HepG2 (cell line): ENCODE results near the gene BCL2L13. TPM values are rescaled to one million over a fixed set of nuclear protein-coding genes. Genes with fewer than 3 reads are reported as not detected.

Experiments
- ATRX ChIP-seq: sonication (generic); formaldehyde crosslinking; IDR thresholded peaks from 2 replicates; pipeline ENCODE4 v1.4.0; 2020; ENCODE audit warnings: missing genetic modification reagents, borderline replicate concordance
- BRCA1 ChIP-seq: sonication (generic); formaldehyde crosslinking; IDR thresholded peaks from 2 replicates; pipeline ENCODE4 v1.4.0; 2020; ENCODE audit warnings: missing genetic modification reagents
- CAMTA2 ChIP-seq: sonication (generic); formaldehyde crosslinking; IDR thresholded peaks from 2 replicates; pipeline ENCODE4 v1.4.0; 2020; ENCODE audit warnings: mild to moderate bottlenecking, missing genetic modification reagents, borderline replicate concordance
- EED ChIP-seq: sonication (generic); formaldehyde crosslinking; IDR thresholded peaks from 2 replicates; pipeline ENCODE4 v1.5.0; 2020; ENCODE audit warnings: mild to moderate bottlenecking, missing genetic modification reagents
- FIP1L1 ChIP-seq: fragments of 200-400 bp; formaldehyde crosslinking; IDR thresholded peaks from 2 replicates; pipeline ENCODE4 v1.6.1; 2018; ENCODE audit warnings: low read depth, mild to moderate bottlenecking, low read length, moderate library complexity, borderline replicate concordance; ENCODE audit not compliant: insufficient read depth
- FOXP1 ChIP-seq, 2 experiments: fragments of 450-650 bp in 1 of 2; IDR thresholded peaks; 2 replicates each; pipeline ENCODE4 v1.6.1; 2017 to 2018; ENCODE audit warnings: antibody characterized with exemption in 1 of 2
- GPN1 ChIP-seq: sonication (generic); formaldehyde crosslinking; IDR thresholded peaks from 2 replicates; pipeline ENCODE4 v1.5.1; 2020; ENCODE audit warnings: missing genetic modification reagents, borderline replicate concordance
- GZF1 ChIP-seq: sonication (generic); formaldehyde crosslinking; IDR thresholded peaks from 2 replicates; pipeline ENCODE4 v1.5.1; 2020; ENCODE audit warnings: mild to moderate bottlenecking, missing genetic modification reagents
- HDAC2 ChIP-seq: sonication (generic); formaldehyde crosslinking; IDR thresholded peaks from 2 replicates; pipeline ENCODE4 v1.4.0; 2020; ENCODE audit warnings: missing genetic modification reagents
- NFIB ChIP-seq: sonication (generic); formaldehyde crosslinking; IDR thresholded peaks from 2 replicates; pipeline ENCODE4 v1.9.0; 2021; ENCODE audit warnings: missing genetic modification reagents, mild to moderate bottlenecking, borderline replicate concordance
- SRSF9 ChIP-seq: fragments of 200-400 bp; formaldehyde crosslinking; IDR thresholded peaks from 2 replicates; pipeline ENCODE4 v1.6.1; 2018; ENCODE audit warnings: borderline replicate concordance, mild to moderate bottlenecking, low read depth, low read length; ENCODE audit not compliant: insufficient read depth, poor library complexity, severe bottlenecking
- TRIM22 ChIP-seq: fragments of 450-650 bp; IDR thresholded peaks from 2 replicates; pipeline ENCODE4 v1.6.1; 2017
- ZBTB42 ChIP-seq: sonication (generic); formaldehyde crosslinking; IDR thresholded peaks from 2 replicates; pipeline ENCODE4 v1.5.0; 2020; ENCODE audit warnings: mild to moderate bottlenecking, missing genetic modification reagents
- ZNF432 ChIP-seq: sonication (generic); formaldehyde crosslinking; IDR thresholded peaks from 2 replicates; pipeline ENCODE4 v1.5.0; 2020; ENCODE audit warnings: missing genetic modification reagents, mild to moderate bottlenecking, borderline replicate concordance
- ZNF597 ChIP-seq: sonication (generic); formaldehyde crosslinking; IDR thresholded peaks from 2 replicates; pipeline ENCODE4 v1.5.0; 2020; ENCODE audit warnings: missing genetic modification reagents
- ZNF672 ChIP-seq: sonication (generic); formaldehyde crosslinking; IDR thresholded peaks from 2 replicates; pipeline ENCODE4 v1.8.1; 2022; ENCODE audit warnings: missing genetic modification reagents
- ZNF709 ChIP-seq: sonication (generic); formaldehyde crosslinking; IDR thresholded peaks from 2 replicates; pipeline ENCODE4 v1.5.0; 2020; ENCODE audit warnings: mild to moderate bottlenecking, missing genetic modification reagents
- ZNF713 ChIP-seq: sonication (generic); formaldehyde crosslinking; IDR thresholded peaks from 2 replicates; pipeline ENCODE4 v1.4.0; 2020; ENCODE audit warnings: mild to moderate bottlenecking, missing genetic modification reagents
- ZNF775 ChIP-seq: sonication (generic); formaldehyde crosslinking; IDR thresholded peaks from 2 replicates; pipeline ENCODE4 v1.4.0; 2020; ENCODE audit warnings: missing genetic modification reagents, mild to moderate bottlenecking, moderate library complexity, borderline replicate concordance
- ZSCAN9 ChIP-seq: IDR thresholded peaks from 2 replicates; pipeline ENCODE4 v1.6.1; 2016; ENCODE audit warnings: borderline replicate concordance
- polyA plus RNA-seq, 8 experiments: library from polyadenylated mRNA; depleted of rRNA in 3 of 8; stranded (reverse) in 7 of 8; unstranded in 1 of 8; fragments of >200 nt; fragmentation: Illumina TruSeq in 4 of 8; extraction: Trizol in 4 of 8; gene quantifications; 2 replicates each; pipeline versions ENCODE4 v1.2.1 to v1.2.3, GENCODE V29; 2011 to 2016; ENCODE audit warnings: low read depth in 4 of 8, missing spikeins in 1 of 8, mixed read lengths in 1 of 8; ENCODE audit not compliant: insufficient read depth in 1 of 8
- total RNA-seq, 5 experiments: library from RNA; depleted of rRNA; stranded (reverse); fragments of >200 nt; fragmentation: Illumina TruSeq; extraction: Trizol; gene quantifications; 2 replicates each; pipeline ENCODE4 v1.2.3, GENCODE V29; 2016; ENCODE audit warnings: low read depth in 1 of 5
- TF ChIP-seq, protein P1 (sequence below): sonication (generic); formaldehyde crosslinking; IDR thresholded peaks from 2 replicates; pipeline ENCODE4 v1.4.0; 2020; ENCODE audit warnings: missing genetic modification reagents, borderline replicate concordance
- TF ChIP-seq, protein P2 (sequence below): sonication (generic); formaldehyde crosslinking; IDR thresholded peaks from 2 replicates; pipeline ENCODE4 v1.4.0; 2020; ENCODE audit warnings: mild to moderate bottlenecking, missing genetic modification reagents

The BCL2L13 gene
- total and polyA plus RNA-seq, 2 of the 13 experiments (the other 11 are each of a cell fraction or from before 2014, with no cell fraction given), result 13.5 to 14.6 TPM

DNA sequence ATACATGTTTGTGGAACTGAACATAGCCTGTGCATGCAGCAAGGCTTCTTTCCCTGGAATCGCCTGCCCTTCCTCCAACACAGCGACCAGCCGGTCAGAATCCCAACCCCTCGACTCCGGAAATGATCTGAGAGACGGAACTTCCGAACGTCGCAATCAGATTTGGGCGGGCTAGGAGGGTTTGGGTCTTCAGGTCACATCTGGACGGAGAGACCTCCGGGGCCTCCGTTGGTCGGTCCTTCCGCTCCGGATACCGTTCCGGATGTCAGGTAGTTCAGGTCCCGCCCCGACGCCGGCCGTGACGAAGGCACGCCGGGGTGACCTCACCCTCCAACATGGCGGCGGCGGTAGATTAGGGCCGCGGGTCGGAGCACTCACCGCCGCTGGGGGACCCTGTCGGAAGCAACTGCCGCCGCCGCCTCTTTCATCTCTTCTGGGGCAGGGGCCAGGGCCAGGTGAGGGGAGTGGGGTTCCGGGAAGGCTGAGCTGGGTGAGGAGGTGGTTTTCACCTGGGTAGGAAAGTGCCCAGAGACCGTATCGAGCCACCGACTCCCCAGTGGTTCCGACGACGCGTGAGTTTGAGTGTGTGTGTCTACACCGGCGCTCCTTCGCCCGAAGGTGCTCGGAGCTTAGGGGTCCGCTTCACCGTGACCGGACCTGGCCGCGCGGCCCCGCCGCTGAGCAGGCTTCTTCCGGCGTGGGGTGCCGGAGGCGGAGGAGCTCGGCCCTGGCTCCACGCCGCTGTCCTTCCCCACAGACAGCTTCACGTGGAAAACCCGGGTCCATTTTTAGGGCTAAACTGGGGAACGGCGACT lies at the start of gene BCL2L13 (continued):
- TF ChIP-seq, protein P1, sequence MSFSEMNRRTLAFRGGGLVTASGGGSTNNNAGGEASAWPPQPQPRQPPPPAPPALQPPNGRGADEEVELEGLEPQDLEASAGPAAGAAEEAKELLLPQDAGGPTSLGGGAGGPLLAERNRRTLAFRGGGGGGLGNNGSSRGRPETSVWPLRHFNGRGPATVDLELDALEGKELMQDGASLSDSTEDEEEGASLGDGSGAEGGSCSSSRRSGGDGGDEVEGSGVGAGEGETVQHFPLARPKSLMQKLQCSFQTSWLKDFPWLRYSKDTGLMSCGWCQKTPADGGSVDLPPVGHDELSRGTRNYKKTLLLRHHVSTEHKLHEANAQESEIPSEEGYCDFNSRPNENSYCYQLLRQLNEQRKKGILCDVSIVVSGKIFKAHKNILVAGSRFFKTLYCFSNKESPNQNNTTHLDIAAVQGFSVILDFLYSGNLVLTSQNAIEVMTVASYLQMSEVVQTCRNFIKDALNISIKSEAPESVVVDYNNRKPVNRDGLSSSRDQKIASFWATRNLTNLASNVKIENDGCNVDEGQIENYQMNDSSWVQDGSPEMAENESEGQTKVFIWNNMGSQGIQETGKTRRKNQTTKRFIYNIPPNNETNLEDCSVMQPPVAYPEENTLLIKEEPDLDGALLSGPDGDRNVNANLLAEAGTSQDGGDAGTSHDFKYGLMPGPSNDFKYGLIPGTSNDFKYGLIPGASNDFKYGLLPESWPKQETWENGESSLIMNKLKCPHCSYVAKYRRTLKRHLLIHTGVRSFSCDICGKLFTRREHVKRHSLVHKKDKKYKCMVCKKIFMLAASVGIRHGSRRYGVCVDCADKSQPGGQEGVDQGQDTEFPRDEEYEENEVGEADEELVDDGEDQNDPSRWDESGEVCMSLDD (CRISPR knock-in tag), result no peak
- TF ChIP-seq EED (CRISPR knock-in tag) (no peak), ZNF709 (CRISPR knock-in tag) (no peak), ZNF672 (CRISPR knock-in tag) (no peak), CAMTA2 (no peak), HDAC2 (CRISPR knock-in tag) (0 out of 2 replicates have a peak, but pooled peaks have one; percentile 57), FIP1L1 (no peak), FOXP1 (IDR thresholded peaks at IDR 0.05) (no peak), FOXP1 (CRISPR knock-in tag; IDR thresholded peaks at IDR 0.05) (no peak), ATRX (CRISPR knock-in tag) (no peak), GPN1 (CRISPR knock-in tag) (no peak), TRIM22 (no peak), GZF1 (CRISPR knock-in tag) (no peak), ZNF597 (CRISPR knock-in tag) (no peak), ZNF713 (CRISPR knock-in tag) (0 out of 2 replicates have a peak, but pooled peaks have one; percentile 86), ZNF775 (CRISPR knock-in tag) (no peak), NFIB (CRISPR knock-in tag) (no peak), ZBTB42 (peak; percentile 97), ZSCAN9 (CRISPR knock-in tag) (peak; percentile 23), SRSF9 (no peak), ZNF432 (CRISPR knock-in tag) (no peak), BRCA1 (CRISPR knock-in tag) (0 out of 2 replicates have a peak, but pooled peaks have one; percentile 70)
- TF ChIP-seq, protein P2, sequence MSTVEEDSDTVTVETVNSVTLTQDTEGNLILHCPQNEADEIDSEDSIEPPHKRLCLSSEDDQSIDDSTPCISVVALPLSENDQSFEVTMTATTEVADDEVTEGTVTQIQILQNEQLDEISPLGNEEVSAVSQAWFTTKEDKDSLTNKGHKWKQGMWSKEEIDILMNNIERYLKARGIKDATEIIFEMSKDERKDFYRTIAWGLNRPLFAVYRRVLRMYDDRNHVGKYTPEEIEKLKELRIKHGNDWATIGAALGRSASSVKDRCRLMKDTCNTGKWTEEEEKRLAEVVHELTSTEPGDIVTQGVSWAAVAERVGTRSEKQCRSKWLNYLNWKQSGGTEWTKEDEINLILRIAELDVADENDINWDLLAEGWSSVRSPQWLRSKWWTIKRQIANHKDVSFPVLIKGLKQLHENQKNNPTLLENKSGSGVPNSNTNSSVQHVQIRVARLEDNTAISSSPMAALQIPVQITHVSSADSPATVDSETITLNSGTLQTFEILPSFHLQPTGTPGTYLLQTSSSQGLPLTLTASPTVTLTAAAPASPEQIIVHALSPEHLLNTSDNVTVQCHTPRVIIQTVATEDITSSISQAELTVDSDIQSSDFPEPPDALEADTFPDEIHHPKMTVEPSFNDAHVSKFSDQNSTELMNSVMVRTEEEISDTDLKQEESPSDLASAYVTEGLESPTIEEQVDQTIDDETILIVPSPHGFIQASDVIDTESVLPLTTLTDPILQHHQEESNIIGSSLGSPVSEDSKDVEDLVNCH (CRISPR knock-in tag), result no peak
